CD4-positive, alpha-beta T cell (primary cell): ENCODE data around the gene GAS2. TPM values are rescaled to one million over a fixed set of nuclear protein-coding genes. Genes with fewer than 3 reads are reported as not detected.

Experiments
- ATAC-seq: fragments of 200-7000 bp; cut with Tn5 transposase; one replicate; pipeline ENCODE4 v1.10.0; 2022; ENCODE audit warnings: mild to moderate bottlenecking; ENCODE audit not compliant: poor library complexity
- CTCF ChIA-PET: fragments of 350-600 bp; sonication (Branson Sonifier 250); formaldehyde crosslinking; loops from one replicate; lab custom pipeline; 2021; ENCODE audit warnings: antibody characterized with exemption, inconsistent platforms; lab: Charles Lee
- POLR2A ChIA-PET: fragments of 350-600 bp; sonication (Branson Sonifier 250); formaldehyde crosslinking; loops from one replicate; lab custom pipeline; 2021; ENCODE audit warnings: antibody characterized with exemption, inconsistent platforms; lab: Charles Lee
- DNase-seq, 14 experiments: peaks; one replicate each; pipeline ENCODE4 v3.0.0-alpha.2; 2013 to 2020; ENCODE audit warnings: mixed read lengths in 2 of 14
- H3K27ac ChIP-seq, 2 donors: one replicate each; pipeline versions ENCODE4 v1.5.1 to v1.7.0; 2013; ENCODE audit warnings: low read length in 2 of 2, low read depth in 1 of 2, mild to moderate bottlenecking in 1 of 2
- H3K27me3 ChIP-seq, 2 experiments: 1 replicate in 1 of 2; 2 replicates in 1 of 2; pipeline versions ENCODE4 v1.6.1 to v1.7.0; 2013; ENCODE audit warnings: low read length in 2 of 2, control low read depth in 1 of 2, mild to moderate bottlenecking in 1 of 2, moderate library complexity in 1 of 2; ENCODE audit not compliant: insufficient read depth in 2 of 2, control insufficient read depth in 1 of 2
- H3K36me3 ChIP-seq: one replicate; pipeline ENCODE4 v1.6.1; 2013; ENCODE audit warnings: low read length, control low read depth; ENCODE audit not compliant: insufficient read depth
- H3K4me1 ChIP-seq: one replicate; pipeline ENCODE4 v1.6.1; 2013; ENCODE audit warnings: low read length, control low read depth; ENCODE audit not compliant: insufficient read depth
- H3K4me3 ChIP-seq: one replicate; pipeline ENCODE4 v1.5.1; 2013; ENCODE audit warnings: mild to moderate bottlenecking, low read length, moderate library complexity
- H3K9me3 ChIP-seq, 2 experiments: 1 replicate in 1 of 2; 2 replicates in 1 of 2; pipeline versions ENCODE4 v1.6.1 to v1.7.0; 2013; ENCODE audit warnings: low read length in 2 of 2, mild to moderate bottlenecking in 2 of 2, control low read depth in 1 of 2, moderate library complexity in 1 of 2; ENCODE audit not compliant: control insufficient read depth in 1 of 2, insufficient read depth in 1 of 2
- H3K27ac Mint-ChIP-seq: one replicate; pipeline ENCODE4 v1.8.0; 2020; ENCODE audit warnings: mixed read lengths
- H3K27me3 Mint-ChIP-seq: one replicate; pipeline ENCODE4 v1.8.0; 2021; ENCODE audit warnings: mixed read lengths
- H3K36me3 Mint-ChIP-seq: one replicate; pipeline ENCODE4 v1.8.0; 2021; ENCODE audit warnings: low read depth, mixed read lengths
- H3K4me1 Mint-ChIP-seq: one replicate; pipeline ENCODE4 v1.8.0; 2021; ENCODE audit warnings: low read depth, mixed read lengths
- H3K4me3 Mint-ChIP-seq: one replicate; pipeline ENCODE4 v1.8.0; 2020; ENCODE audit warnings: mild to moderate bottlenecking, mixed read lengths
- H3K9me3 Mint-ChIP-seq: one replicate; pipeline ENCODE4 v1.8.0; 2020; ENCODE audit warnings: mixed read lengths
- intact Hi-C, 2 experiments: fragments of 100-400 bp; cut with DNase I in 1 of 2; cut with micrococcal nuclease in 1 of 2; formaldehyde crosslinking; loops; one replicate each; pipeline versions ENCODE4 v1.15.1 to v1.9.0; 2023 to 2025; cut with DNase I, micrococcal nuclease
- total RNA-seq, 174 experiments: library from RNA in 2 of 174; stranded (reverse) in 2 of 174; gene quantifications; one replicate each; pipeline ENCODE4 v1.2.3 and lab custom pipeline; 2021 to 2026
- TF ChIP-seq, protein P1 (sequence below): fragments of 200-600 bp; IDR thresholded peaks from one replicate; pipeline ENCODE4 v1.8.0; 2022; ENCODE audit warnings: antibody characterized with exemption, mild to moderate bottlenecking

The GAS2 gene
- total RNA-seq, 2 experiments from 2014 or later, result 2.2 to 2.9 TPM

DNA sequence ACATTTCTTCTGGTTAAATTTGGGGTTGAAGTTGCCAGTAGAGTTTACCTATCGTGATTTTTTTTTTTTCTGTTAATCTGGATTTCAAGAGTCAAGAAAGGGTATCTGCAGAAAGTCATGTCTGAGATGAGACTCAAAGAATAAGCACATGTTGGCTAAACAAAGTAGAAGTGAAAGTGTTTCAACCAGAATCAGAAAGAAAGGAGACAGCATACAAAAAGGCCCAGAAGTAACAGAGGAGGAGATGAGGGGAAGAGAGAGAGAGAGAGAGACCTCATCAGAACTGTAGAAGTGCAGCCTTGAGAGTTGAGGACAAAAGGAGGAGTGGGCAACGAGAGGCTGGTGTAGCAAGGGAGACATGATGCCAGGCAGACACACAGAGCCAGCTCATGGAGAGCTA, 108.3 kb downstream of the GAS2 start:
- no peak for DNase-seq
- intact Hi-C loops, result no loop called here
- no peak overlapping the region for H3K27ac ChIP-seq
- Mint-ChIP-seq H3K9me3 (no peaks in the 10 kb centered on the region), H3K27me3 (peaks cover 4% of the 10 kb centered on the region), H3K4me3 (no peak overlapping the region), H3K36me3 (no peaks in the 10 kb centered on the region), H3K4me1 (no peaks in the 10 kb centered on the region), H3K27ac (no peak overlapping the region)
- CTCF ChIA-PET, result no interaction called here
- peaks cover 0 to 3% of the 10 kb centered on the region in 2 experiments for H3K27me3 ChIP-seq
- H3K4me3 ChIP-seq, result no peak overlapping the region
- no peaks in the 10 kb centered on the region for H3K36me3 ChIP-seq
- TF ChIP-seq, protein P1, sequence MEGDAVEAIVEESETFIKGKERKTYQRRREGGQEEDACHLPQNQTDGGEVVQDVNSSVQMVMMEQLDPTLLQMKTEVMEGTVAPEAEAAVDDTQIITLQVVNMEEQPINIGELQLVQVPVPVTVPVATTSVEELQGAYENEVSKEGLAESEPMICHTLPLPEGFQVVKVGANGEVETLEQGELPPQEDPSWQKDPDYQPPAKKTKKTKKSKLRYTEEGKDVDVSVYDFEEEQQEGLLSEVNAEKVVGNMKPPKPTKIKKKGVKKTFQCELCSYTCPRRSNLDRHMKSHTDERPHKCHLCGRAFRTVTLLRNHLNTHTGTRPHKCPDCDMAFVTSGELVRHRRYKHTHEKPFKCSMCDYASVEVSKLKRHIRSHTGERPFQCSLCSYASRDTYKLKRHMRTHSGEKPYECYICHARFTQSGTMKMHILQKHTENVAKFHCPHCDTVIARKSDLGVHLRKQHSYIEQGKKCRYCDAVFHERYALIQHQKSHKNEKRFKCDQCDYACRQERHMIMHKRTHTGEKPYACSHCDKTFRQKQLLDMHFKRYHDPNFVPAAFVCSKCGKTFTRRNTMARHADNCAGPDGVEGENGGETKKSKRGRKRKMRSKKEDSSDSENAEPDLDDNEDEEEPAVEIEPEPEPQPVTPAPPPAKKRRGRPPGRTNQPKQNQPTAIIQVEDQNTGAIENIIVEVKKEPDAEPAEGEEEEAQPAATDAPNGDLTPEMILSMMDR, result no peak
- H3K9me3 ChIP-seq, result no peaks in the 10 kb centered on the region
- POLR2A ChIA-PET, result no interaction called here
- H3K4me1 ChIP-seq, result no peaks in the 10 kb centered on the region
- no peak for ATAC-seq

DNA sequence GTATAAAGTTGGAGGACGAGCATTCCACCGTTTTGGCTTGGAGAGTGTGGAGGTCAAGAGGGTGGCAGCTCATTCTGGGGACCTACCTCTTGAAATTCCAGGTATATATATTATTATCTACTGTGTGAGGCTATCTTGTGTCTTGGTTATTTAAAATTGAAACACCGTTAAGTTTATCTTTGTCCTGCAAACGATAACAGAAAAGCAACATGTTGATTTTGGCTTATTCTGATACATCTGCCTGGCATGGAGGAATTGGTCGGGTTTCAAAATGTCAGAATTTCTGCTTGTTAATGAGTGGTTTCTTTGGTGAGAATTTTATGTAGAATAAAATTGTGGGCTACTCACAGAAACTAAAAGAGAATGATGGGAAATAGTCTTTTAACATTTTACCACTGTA, 108.8 kb downstream of the GAS2 start:
- Histone ChIP-seq H3K4me1 (no peaks in the 10 kb centered on the region), H3K9me3 (no peaks in the 10 kb centered on the region), H3K36me3 (no peaks in the 10 kb centered on the region), H3K27ac (no peak overlapping the region), H3K4me3 (no peak overlapping the region), H3K27me3 (peaks cover 0 to 3% of the 10 kb centered on the region in 2 experiments)
- no peaks in the 10 kb centered on the region for H3K9me3 Mint-ChIP-seq
- intact Hi-C loops, result no loop called here
- H3K27me3 Mint-ChIP-seq, result peaks cover 4% of the 10 kb centered on the region
- H3K4me3 Mint-ChIP-seq, result no peak overlapping the region
- no peak for ATAC-seq
- H3K27ac Mint-ChIP-seq, result no peak overlapping the region
- TF ChIP-seq, protein P1, result no peak
- DNase-seq, result no peak
- H3K36me3 Mint-ChIP-seq, result no peaks in the 10 kb centered on the region
- H3K4me1 Mint-ChIP-seq, result no peaks in the 10 kb centered on the region
- CTCF ChIA-PET, result no interaction called here
- POLR2A ChIA-PET, result no interaction called here

DNA sequence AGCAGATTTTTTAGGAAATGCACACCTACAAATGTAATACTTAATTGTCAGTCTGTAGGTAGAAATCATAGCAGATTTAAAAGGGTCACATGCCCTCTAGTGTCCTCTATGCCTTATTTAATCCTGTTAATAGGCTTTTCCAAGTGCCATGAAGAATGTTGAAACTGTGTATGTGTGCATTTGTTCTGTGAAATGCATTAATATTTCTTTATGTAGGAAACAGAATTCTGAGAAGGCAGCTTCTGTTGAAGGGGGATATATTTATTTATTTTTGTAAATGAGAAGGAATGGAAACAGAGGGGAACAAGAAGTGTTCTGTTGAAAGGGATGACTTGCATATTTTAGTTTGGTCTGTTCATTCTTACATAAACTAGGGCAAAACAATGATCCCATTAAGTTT, 112.2 kb downstream of the GAS2 start:
- no peak for ATAC-seq
- Mint-ChIP-seq H3K4me3 (no peak overlapping the region), H3K36me3 (no peaks in the 10 kb centered on the region), H3K4me1 (peaks cover 8% of the 10 kb centered on the region), H3K27me3 (peaks cover 4% of the 10 kb centered on the region), H3K27ac (no peak overlapping the region), H3K9me3 (no peaks in the 10 kb centered on the region)
- Histone ChIP-seq H3K4me1 (peaks cover 4% of the 10 kb centered on the region), H3K4me3 (no peak overlapping the region), H3K27ac (no peak overlapping the region), H3K36me3 (no peaks in the 10 kb centered on the region), H3K27me3 (peaks cover 0 to 3% of the 10 kb centered on the region in 2 experiments), H3K9me3 (no peaks in the 10 kb centered on the region)
- intact Hi-C loops, result no loop called here
- peak in 1 of 14 experiments; percentile 7 for DNase-seq
- POLR2A ChIA-PET, result no interaction called here
- TF ChIP-seq, protein P1, result no peak
- CTCF ChIA-PET, result no interaction called here
